ENCODE measurements around the gene NIFK.

GRCh38 chr2:121777699-121778058 is 41.0 kb upstream of the NIFK start:
- TF ChIP-seq POLR2A (IDR thresholded peaks at IDR 0.05; ENCODE audit: low read depth) (no peak), CTCF (IDR thresholded peaks at IDR 0.05) (no peak), EP300 (IDR thresholded peaks at IDR 0.05) (no peak)
